Loucy (cell line): Measurements from ENCODE around the gene CUL2.

Experiments used
- CTCF ChIP-seq: fragments of 200-600 bp; sonication (generic); conservative IDR thresholded peaks from 2 replicates; pipeline ENCODE4 v1.5.1; 2014; ENCODE audit warnings: mild to moderate bottlenecking, antibody characterized with exemption, low read length
- EZH2phosphoT487 ChIP-seq: fragments of 200-600 bp; IDR thresholded peaks from 2 replicates; pipeline ENCODE4 v1.6.1; 2018; ENCODE audit warnings: antibody characterized with exemption, mild to moderate bottlenecking, moderate library complexity, borderline replicate concordance

- TF ChIP-seq CTCF (no peak), EZH2phosphoT487 (no peak)
These were observed 26.2 kb downstream of the CUL2 start for GRCh38 chr10:35063837-35064454.
